ENCODE results near the gene CYP4B1. TPM values are rescaled to one million over a fixed set of nuclear protein-coding genes. Genes with fewer than 3 reads are reported as not detected.
"Not testable (repeated sequence)": the region's sequence is repeated elsewhere in the genome, so short reads cannot be mapped to it uniquely, and the experiment has no call there.

Gene CYP4B1
- polyA plus RNA-seq, 2 donors, result 40.4 to 64.5 TPM

GRCh38 chr1:46761740-46762139 lies 37.1 kb upstream of the CYP4B1 start:
- H3K4me1 ChIP-seq (ENCODE audit: control insufficient read depth in 2 of 2, insufficient read depth in 2 of 2, low read length in 1 of 2), result peaks cover 2 to 3% of the 10 kb centered on the region in 2 donors
- no peaks in the 10 kb centered on the region for H3K36me3 ChIP-seq (ENCODE audit: control insufficient read depth in 2 of 2, insufficient read depth in 2 of 2, low read length in 1 of 2)
- H3K27ac ChIP-seq (ENCODE audit: low read depth in 2 of 2, low read length in 1 of 2), result no peak overlapping the region
- no peaks in the 10 kb centered on the region for H3K9me3 ChIP-seq (ENCODE audit: control insufficient read depth in 2 of 2, insufficient read depth in 1 of 2, low read depth in 1 of 2, low read length in 1 of 2)
- no peak overlapping the region for H3K4me3 ChIP-seq (ENCODE audit: low read depth in 1 of 2, low read length in 2 of 2)
- no peaks in the 10 kb centered on the region for H3K27me3 ChIP-seq (ENCODE audit: control insufficient read depth in 1 of 2, insufficient read depth in 2 of 2, low read length in 2 of 2)

- WGBS, 2 donors, result 80 to 82% methylated on average over 2 of the region's 2 CpGs
- Histone ChIP-seq H3K36me3 (ENCODE audit: control insufficient read depth in 2 of 2, insufficient read depth in 2 of 2, low read length in 1 of 2) (no peaks in the 10 kb centered on the region), H3K4me3 (ENCODE audit: low read depth in 1 of 2, low read length in 2 of 2) (no peak overlapping the region), H3K9me3 (ENCODE audit: control insufficient read depth in 2 of 2, insufficient read depth in 1 of 2, low read depth in 1 of 2, low read length in 1 of 2) (peaks cover 3% of the 10 kb centered on the region in 2 donors), H3K27me3 (ENCODE audit: control insufficient read depth in 1 of 2, insufficient read depth in 2 of 2, low read length in 2 of 2) (no peaks in the 10 kb centered on the region), H3K27ac (ENCODE audit: low read depth in 2 of 2, low read length in 1 of 2) (no peak overlapping the region), H3K4me1 (ENCODE audit: control insufficient read depth in 2 of 2, insufficient read depth in 2 of 2, low read length in 1 of 2) (peaks cover 0 to 3% of the 10 kb centered on the region in 2 donors)
Observed at GRCh38 chr1:46764402-46764801, 34.4 kb upstream of the CYP4B1 start.

GRCh38 chr1:46767649-46768282 lies 31.1 kb upstream of the CYP4B1 start:
- Histone ChIP-seq H3K4me1 (ENCODE audit: control insufficient read depth in 2 of 2, insufficient read depth in 2 of 2, low read length in 1 of 2) (no peaks in the 10 kb centered on the region), H3K4me3 (ENCODE audit: low read depth in 1 of 2, low read length in 2 of 2) (no peak overlapping the region), H3K9me3 (ENCODE audit: control insufficient read depth in 2 of 2, insufficient read depth in 1 of 2, low read depth in 1 of 2, low read length in 1 of 2) (peaks cover 17% of the 10 kb centered on the region in 2 donors), H3K27ac (ENCODE audit: low read depth in 2 of 2, low read length in 1 of 2) (no peak overlapping the region), H3K27me3 (ENCODE audit: control insufficient read depth in 1 of 2, insufficient read depth in 2 of 2, low read length in 2 of 2) (no peaks in the 10 kb centered on the region), H3K36me3 (ENCODE audit: control insufficient read depth in 2 of 2, insufficient read depth in 2 of 2, low read length in 1 of 2) (peaks cover 0 to 2% of the 10 kb centered on the region in 2 donors)
- WGBS, 2 donors, result 56 to 58% methylated on average over 4 of the region's 4 CpGs

- no peak overlapping the region for H3K27ac ChIP-seq (ENCODE audit: low read depth in 2 of 2, low read length in 1 of 2)
- peaks cover 0 to 2% of the 10 kb centered on the region in 2 donors for H3K36me3 ChIP-seq (ENCODE audit: control insufficient read depth in 2 of 2, insufficient read depth in 2 of 2, low read length in 1 of 2)
- WGBS, 2 donors, result 80 to 90% methylated on average over 5 of the region's 5 CpGs
- H3K27me3 ChIP-seq (ENCODE audit: control insufficient read depth in 1 of 2, insufficient read depth in 2 of 2, low read length in 2 of 2), result no peaks in the 10 kb centered on the region
- H3K4me1 ChIP-seq (ENCODE audit: control insufficient read depth in 2 of 2, insufficient read depth in 2 of 2, low read length in 1 of 2), result no peaks in the 10 kb centered on the region
- H3K9me3 ChIP-seq (ENCODE audit: control insufficient read depth in 2 of 2, insufficient read depth in 1 of 2, low read depth in 1 of 2, low read length in 1 of 2), result peaks cover 17% of the 10 kb centered on the region in 2 donors
- no peak overlapping the region for H3K4me3 ChIP-seq (ENCODE audit: low read depth in 1 of 2, low read length in 2 of 2)
Observed at GRCh38 chr1:46768445-46768844, 30.4 kb upstream of the CYP4B1 start.

- no peak overlapping the region for H3K4me3 ChIP-seq (ENCODE audit: low read depth in 1 of 2, low read length in 2 of 2)
- H3K27me3 ChIP-seq (ENCODE audit: control insufficient read depth in 1 of 2, insufficient read depth in 2 of 2, low read length in 2 of 2), result no peaks in the 10 kb centered on the region
- peaks cover 0 to 2% of the 10 kb centered on the region in 2 donors for H3K36me3 ChIP-seq (ENCODE audit: control insufficient read depth in 2 of 2, insufficient read depth in 2 of 2, low read length in 1 of 2)
- peaks cover 17% of the 10 kb centered on the region in 2 donors for H3K9me3 ChIP-seq (ENCODE audit: control insufficient read depth in 2 of 2, insufficient read depth in 1 of 2, low read depth in 1 of 2, low read length in 1 of 2)
- no peak overlapping the region for H3K27ac ChIP-seq (ENCODE audit: low read depth in 2 of 2, low read length in 1 of 2)
- no peaks in the 10 kb centered on the region for H3K4me1 ChIP-seq (ENCODE audit: control insufficient read depth in 2 of 2, insufficient read depth in 2 of 2, low read length in 1 of 2)
Observed at GRCh38 chr1:46769028-46769740, 29.7 kb upstream of the CYP4B1 start.

- H3K9me3 ChIP-seq (ENCODE audit: control insufficient read depth in 2 of 2, insufficient read depth in 1 of 2, low read depth in 1 of 2, low read length in 1 of 2), result peaks cover 17% of the 10 kb centered on the region in 2 donors
- H3K27ac ChIP-seq (ENCODE audit: low read depth in 2 of 2, low read length in 1 of 2), result no peak overlapping the region
- H3K36me3 ChIP-seq (ENCODE audit: control insufficient read depth in 2 of 2, insufficient read depth in 2 of 2, low read length in 1 of 2), result peaks cover 0 to 2% of the 10 kb centered on the region in 2 donors
- no peaks in the 10 kb centered on the region for H3K4me1 ChIP-seq (ENCODE audit: control insufficient read depth in 2 of 2, insufficient read depth in 2 of 2, low read length in 1 of 2)
- H3K4me3 ChIP-seq (ENCODE audit: low read depth in 1 of 2, low read length in 2 of 2), result no peak overlapping the region
- no peaks in the 10 kb centered on the region for H3K27me3 ChIP-seq (ENCODE audit: control insufficient read depth in 1 of 2, insufficient read depth in 2 of 2, low read length in 2 of 2)
- 78 to 86% methylated on average over 3 of the region's 3 CpGs for WGBS, 2 donors
Observed at GRCh38 chr1:46770541-46770940, 28.3 kb upstream of the CYP4B1 start.

- Histone ChIP-seq H3K27me3 (ENCODE audit: control insufficient read depth in 1 of 2, insufficient read depth in 2 of 2, low read length in 2 of 2) (no peaks in the 10 kb centered on the region), H3K4me3 (ENCODE audit: low read depth in 1 of 2, low read length in 2 of 2) (no peak overlapping the region), H3K4me1 (ENCODE audit: control insufficient read depth in 2 of 2, insufficient read depth in 2 of 2, low read length in 1 of 2) (no peaks in the 10 kb centered on the region), H3K36me3 (ENCODE audit: control insufficient read depth in 2 of 2, insufficient read depth in 2 of 2, low read length in 1 of 2) (peaks cover 0 to 2% of the 10 kb centered on the region in 2 donors), H3K9me3 (ENCODE audit: control insufficient read depth in 2 of 2, insufficient read depth in 1 of 2, low read depth in 1 of 2, low read length in 1 of 2) (peaks cover 17% of the 10 kb centered on the region in 2 donors), H3K27ac (ENCODE audit: low read depth in 2 of 2, low read length in 1 of 2) (no peak overlapping the region)
- 40 to 41% methylated on average over 1 of the region's 1 CpG for WGBS, 2 donors
Observed at GRCh38 chr1:46772571-46772970, 26.3 kb upstream of the CYP4B1 start.

GRCh38 chr1:46774297-46774696 lies 24.5 kb upstream of the CYP4B1 start:
- Histone ChIP-seq H3K9me3 (ENCODE audit: control insufficient read depth in 2 of 2, insufficient read depth in 1 of 2, low read depth in 1 of 2, low read length in 1 of 2) (peaks cover 15% of the 10 kb centered on the region in 2 donors), H3K36me3 (ENCODE audit: control insufficient read depth in 2 of 2, insufficient read depth in 2 of 2, low read length in 1 of 2) (peaks cover 0 to 2% of the 10 kb centered on the region in 2 donors), H3K4me3 (ENCODE audit: low read depth in 1 of 2, low read length in 2 of 2) (no peak overlapping the region), H3K4me1 (ENCODE audit: control insufficient read depth in 2 of 2, insufficient read depth in 2 of 2, low read length in 1 of 2) (no peaks in the 10 kb centered on the region), H3K27me3 (ENCODE audit: control insufficient read depth in 1 of 2, insufficient read depth in 2 of 2, low read length in 2 of 2) (no peaks in the 10 kb centered on the region), H3K27ac (ENCODE audit: low read depth in 2 of 2, low read length in 1 of 2) (no peak overlapping the region)
- WGBS, 2 donors, result 93 to 98% methylated on average over 1 of the region's 1 CpG

- 91 to 95% methylated on average over 11 to 18 of the region's 18 CpGs for WGBS, 2 donors
- not testable (repeated sequence) for H3K27me3 ChIP-seq (ENCODE audit: control insufficient read depth in 1 of 2, insufficient read depth in 2 of 2, low read length in 2 of 2); H3K4me3 ChIP-seq (ENCODE audit: low read depth in 1 of 2, low read length in 2 of 2)
Observed at GRCh38 chr1:46778456-46778855, 20.4 kb upstream of the CYP4B1 start.

GRCh38 chr1:46784666-46785065 lies 14.2 kb upstream of the CYP4B1 start:
- Histone ChIP-seq H3K27ac (ENCODE audit: low read depth in 2 of 2, low read length in 1 of 2) (no peak overlapping the region), H3K27me3 (ENCODE audit: control insufficient read depth in 1 of 2, insufficient read depth in 2 of 2, low read length in 2 of 2) (no peaks in the 10 kb centered on the region), H3K9me3 (ENCODE audit: control insufficient read depth in 2 of 2, insufficient read depth in 1 of 2, low read depth in 1 of 2, low read length in 1 of 2) (no peaks in the 10 kb centered on the region), H3K36me3 (ENCODE audit: control insufficient read depth in 2 of 2, insufficient read depth in 2 of 2, low read length in 1 of 2) (no peaks in the 10 kb centered on the region), H3K4me1 (ENCODE audit: control insufficient read depth in 2 of 2, insufficient read depth in 2 of 2, low read length in 1 of 2) (peaks cover 0 to 2% of the 10 kb centered on the region in 2 donors), H3K4me3 (ENCODE audit: low read depth in 1 of 2, low read length in 2 of 2) (no peak overlapping the region)
- WGBS, 2 donors, result 81 to 92% methylated on average over 1 of the region's 1 CpG

More at GRCh38 chr1:46778456-46778855, 20.4 kb upstream of the CYP4B1 start:
- not testable (repeated sequence) for H3K36me3 ChIP-seq (ENCODE audit: control insufficient read depth in 2 of 2, insufficient read depth in 2 of 2, low read length in 1 of 2); H3K27ac ChIP-seq (ENCODE audit: low read depth in 2 of 2, low read length in 1 of 2); H3K9me3 ChIP-seq (ENCODE audit: control insufficient read depth in 2 of 2, insufficient read depth in 1 of 2, low read depth in 1 of 2, low read length in 1 of 2); H3K4me1 ChIP-seq (ENCODE audit: control insufficient read depth in 2 of 2, insufficient read depth in 2 of 2, low read length in 1 of 2)

All from esophagus (tissue), 2 donors.